ENCODE measurements around the gene RFTN1. TPM values are rescaled to one million over a fixed set of nuclear protein-coding genes. Genes with fewer than 3 reads are reported as not detected.
A peak's percentile ranks its signal among the peaks of the same experiment; 100 is the strongest.

Gene RFTN1
- total and polyA plus RNA-seq, 8 donors: 1.9 to 14.0 (median 2.9) TPM

DNA sequence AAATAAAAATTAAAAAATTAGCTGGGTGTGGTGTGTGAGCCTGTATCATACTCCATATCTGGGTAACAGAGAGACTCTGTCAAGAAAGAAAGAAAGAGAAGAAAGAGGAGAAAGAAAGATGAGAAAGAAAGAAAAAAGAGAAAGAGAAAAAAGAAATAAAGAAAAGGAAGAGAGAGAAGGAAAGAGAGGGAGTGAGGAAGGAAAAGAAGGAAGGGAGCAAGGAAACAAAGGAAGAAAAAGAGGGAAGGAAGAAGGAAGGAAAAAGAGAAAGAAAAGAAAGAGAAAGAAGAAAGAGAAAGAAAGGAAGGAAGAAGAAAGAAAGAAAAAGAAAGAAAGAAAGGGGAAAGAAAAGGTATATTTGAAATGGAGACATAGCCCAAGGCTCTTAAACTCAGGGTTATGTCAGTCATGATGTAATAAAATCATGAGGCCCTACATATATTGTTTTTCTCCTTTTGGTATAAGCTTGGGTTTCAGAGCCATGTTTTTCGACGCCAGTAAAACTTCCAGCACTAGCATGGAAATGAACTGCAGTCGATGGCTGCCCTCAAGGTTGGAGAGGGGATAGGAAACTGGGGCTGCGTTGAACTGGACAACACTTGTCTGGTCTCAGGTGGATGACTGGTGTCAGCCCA lies 38.0 kb upstream of the RFTN1 start:
- no peak for TF ChIP-seq CTCF (IDR thresholded peaks at IDR 0.05)
- Histone ChIP-seq H3K4me1 (no peaks in the 10 kb centered on the region), H3K36me3 (no peaks in the 10 kb centered on the region), H3K27me3 (no peaks in the 10 kb centered on the region), H3K27ac (no peak overlapping the region), H3K4me3 (no peak overlapping the region), H3K9me3 (no peaks in the 10 kb centered on the region)
- WGBS, 2 donors: 79% methylated on average over 4 of the region's 4 CpGs
- FAIRE-seq (no peak), DNase-seq (no peak), ATAC-seq (no peak)
- intact Hi-C loops (cut with DNase I): loop anchor here in 1 of 3 donors (10.0 kb wide), 1 partner anchor 267 kb away; no protein-coding TSS in a partner anchor

DNA sequence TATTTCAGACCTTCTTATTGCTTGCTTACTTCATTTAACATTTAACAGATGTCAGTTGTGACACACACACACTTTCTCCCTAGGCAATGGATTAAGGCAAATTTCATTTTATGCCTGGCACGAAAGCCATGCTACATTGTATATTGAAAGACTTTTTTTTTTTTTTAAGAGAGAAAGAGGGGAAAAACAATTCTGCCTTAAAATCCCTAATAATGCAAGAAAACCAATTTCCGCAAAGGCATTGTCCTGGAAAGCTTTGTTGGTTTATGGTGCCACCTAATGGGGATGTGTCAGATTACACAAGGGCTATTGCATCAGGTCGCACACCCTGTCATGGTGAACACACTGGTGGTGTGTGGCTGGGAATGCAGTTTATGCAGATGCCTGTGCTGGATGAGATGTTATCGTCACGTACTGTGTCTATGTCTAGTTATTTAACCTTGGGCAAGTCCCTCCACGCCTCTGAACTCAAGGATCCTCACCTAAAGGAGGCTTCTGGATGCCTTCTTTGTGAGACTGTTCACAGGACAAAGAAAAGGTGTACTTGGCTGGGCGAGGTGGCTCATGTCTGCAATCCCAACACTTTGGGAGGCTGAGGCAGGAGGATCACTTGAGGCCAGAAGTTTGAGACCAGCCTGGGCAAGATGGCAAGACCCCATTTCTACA lies 37.3 kb upstream of the RFTN1 start:
- WGBS, 2 donors: 14% methylated on average over 7 of the region's 7 CpGs
- intact Hi-C loops (cut with DNase I): loop anchor here in 1 of 3 donors (10.0 kb wide), 1 partner anchor 266 kb away; no protein-coding TSS in a partner anchor
- TF ChIP-seq CTCF (IDR thresholded peaks at IDR 0.05): peak; percentile 54 to 85 (median 74)
- FAIRE-seq: no peak
- no peak overlapping the region for H3K27ac ChIP-seq
- no peaks in the 10 kb centered on the region for H3K36me3 ChIP-seq
- peak; percentile 89 to 100 (median 97) for ATAC-seq
- H3K9me3 ChIP-seq: no peaks in the 10 kb centered on the region
- H3K4me3 ChIP-seq: peak overlapping the region in 2 of 4 donors; percentile 17 to 29
- H3K4me1 ChIP-seq: no peaks in the 10 kb centered on the region
- no peaks in the 10 kb centered on the region for H3K27me3 ChIP-seq
- peak in 4 of 6 donors; percentile 38 to 86 (median 52) for DNase-seq

DNA sequence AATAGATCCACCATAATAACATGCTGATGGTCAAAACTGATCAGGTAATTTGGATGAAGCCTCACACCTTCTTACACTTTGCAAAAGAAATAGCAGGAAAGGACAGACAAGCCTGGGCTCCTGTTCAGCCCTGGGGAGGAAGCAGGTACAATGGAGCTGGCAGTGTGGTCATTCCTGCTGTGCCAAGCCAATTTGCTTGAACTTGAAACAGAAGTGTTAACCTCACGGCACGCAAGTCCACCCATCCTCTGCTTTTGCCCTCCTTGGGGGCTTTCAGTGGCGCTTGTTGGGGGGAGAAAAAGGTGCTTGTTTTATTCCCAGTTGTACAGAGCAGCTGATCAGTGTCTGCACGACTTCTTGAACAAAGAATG lies 36.8 kb upstream of the RFTN1 start:
- no peaks in the 10 kb centered on the region for H3K36me3 ChIP-seq
- peak overlapping the region in 2 of 4 donors; percentile 17 to 29 for H3K4me3 ChIP-seq
- no peaks in the 10 kb centered on the region for H3K9me3 ChIP-seq
- H3K4me1 ChIP-seq: no peaks in the 10 kb centered on the region
- H3K27ac ChIP-seq: no peak overlapping the region
- no peak for TF ChIP-seq CTCF (IDR thresholded peaks at IDR 0.05)
- WGBS, 2 donors: 29 to 43% methylated on average over 4 of the region's 4 CpGs
- H3K27me3 ChIP-seq: no peaks in the 10 kb centered on the region
- DNase-seq (peak in 1 of 6 donors; percentile 19), FAIRE-seq (no peak), ATAC-seq (peak; percentile 50 to 73 (median 64))
- intact Hi-C loops (cut with DNase I): loop anchor here in 1 of 3 donors (10.0 kb wide), 1 partner anchor 265 kb away; no protein-coding TSS in a partner anchor

DNA sequence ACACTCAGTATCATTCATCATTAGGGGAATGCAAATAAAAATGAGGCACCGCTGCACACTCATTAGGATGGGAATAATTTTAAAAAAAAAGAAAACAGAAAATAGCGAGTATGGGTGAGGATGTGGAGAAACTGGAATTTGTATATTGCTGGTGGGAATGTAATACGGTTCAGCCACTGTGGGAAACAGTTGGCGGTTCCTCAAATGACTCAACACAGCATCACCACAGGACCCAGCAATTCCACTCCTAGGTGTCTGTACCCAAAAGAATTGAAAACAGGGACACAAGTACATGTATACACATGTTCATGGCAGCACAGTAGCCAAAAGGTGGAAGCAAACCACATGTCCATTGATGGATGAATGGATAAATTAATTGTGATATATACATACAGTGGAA lies 35.2 kb upstream of the RFTN1 start:
- H3K4me3 ChIP-seq: no peak overlapping the region
- H3K4me1 ChIP-seq: no peaks in the 10 kb centered on the region
- H3K27me3 ChIP-seq: no peaks in the 10 kb centered on the region
- intact Hi-C loops (cut with DNase I): loop anchor here in 1 of 3 donors (5.0 kb wide), 2 partner anchors 261 to 276 kb away; no protein-coding TSS in a partner anchor
- H3K36me3 ChIP-seq: no peaks in the 10 kb centered on the region
- no peaks in the 10 kb centered on the region for H3K9me3 ChIP-seq
- no peak for TF ChIP-seq CTCF (IDR thresholded peaks at IDR 0.05)
- FAIRE-seq: no peak
- 78 to 85% methylated on average over 4 of the region's 4 CpGs for WGBS, 2 donors
- DNase-seq: no peak
- H3K27ac ChIP-seq: no peak overlapping the region
- no peak for ATAC-seq

Measured in pancreas (tissue), 10 donors.